HCT116 (cell line): Measurements from ENCODE around the gene WAPL. TPM values are rescaled to one million over a fixed set of nuclear protein-coding genes. Genes with fewer than 3 reads are reported as not detected.

Experiments used
- ATAC-seq: fragments of 200-7000 bp; cut with Tn5 transposase; 2 replicates; pipeline ENCODE4 v1.9.1; 2020; ENCODE audit warnings: mild to moderate bottlenecking, moderate library complexity
- BruUV-seq: library from RNA; stranded (reverse); fragments of 400-500 nt; replicated peaks from 2 replicates; lab custom pipeline; 2021; lab: Mats Ljungman, UMichigan
- CTCF ChIA-PET: fragments of 300-600 bp; sonication (Branson Sonifier 250); formaldehyde crosslinking; loops from one replicate; lab custom pipeline; 2021; ENCODE audit warnings: antibody characterized with exemption; lab: Charles Lee
- POLR2A ChIA-PET: fragments of 300-600, 350-600 bp; sonication (Branson Sonifier 250); formaldehyde crosslinking; loops from one replicate; lab custom pipeline; 2021; ENCODE audit warnings: antibody characterized with exemption; lab: Charles Lee
- RAD21 ChIA-PET, 2 experiments: fragments of 300-600 bp; sonication (Branson Sonifier 250); formaldehyde crosslinking; loops; one replicate each; lab custom pipeline; 2023; ENCODE audit warnings: low total read pairs in 2 of 2; ENCODE audit not compliant: uncharacterized antibody in 2 of 2, unreplicated experiment in 2 of 2, low non-redundant PET in 1 of 2; lab: Charles Lee
- DNase-seq: peaks from one replicate; pipeline ENCODE4 v3.0.0-alpha.2; 2010; ENCODE audit warnings: low read depth, low spot score
- H2AFZ ChIP-seq: fragments of 200-600 bp; shearing (Covaris generic), sonication (generic); 2 replicates; pipeline ENCODE4 v1.6.1; 2017; ENCODE audit warnings: low read depth, mixed run types, mixed read lengths, antibody characterized with exemption, low read length; ENCODE audit not compliant: poor library complexity, severe bottlenecking
- H3K27ac ChIP-seq: 2 replicates; pipeline ENCODE4 v1.5.1; 2012; ENCODE audit warnings: low read depth, low read length
- H3K27me3 ChIP-seq: fragments of 200-600 bp; sonication (generic); 2 replicates; pipeline ENCODE4 v1.6.1; 2016; ENCODE audit warnings: mixed run types, low read length, mixed read lengths; ENCODE audit not compliant: insufficient read depth
- H3K36me3 ChIP-seq, 2 experiments: fragments of 200-500 bp in 1 of 2; fragments of 200-600 bp in 1 of 2; sonication (Bioruptor generic) in 1 of 2; sonication (generic) in 1 of 2; 2 replicates each; pipeline versions ENCODE4 v1.5.1 to v1.6.1; 2014 to 2016; ENCODE audit warnings: low read length in 2 of 2, inconsistent platforms in 1 of 2, mixed read lengths in 1 of 2, mixed run types in 1 of 2; ENCODE audit not compliant: insufficient read depth in 2 of 2, control insufficient read depth in 1 of 2
- H3K4me1 ChIP-seq, 2 experiments: fragments of 200-600 bp in 1 of 2; sonication (generic) in 1 of 2; 2 replicates each; pipeline versions ENCODE4 v1.5.1 to v1.6.1; 2012 to 2017; ENCODE audit warnings: low read length in 2 of 2, inconsistent platforms in 1 of 2, mild to moderate bottlenecking in 1 of 2, mixed read lengths in 1 of 2, mixed run types in 1 of 2, moderate library complexity in 1 of 2; ENCODE audit not compliant: insufficient read depth in 2 of 2, control insufficient read depth in 1 of 2
- H3K4me2 ChIP-seq: fragments of 200-600 bp; sonication (generic); 2 replicates; pipeline ENCODE4 v1.6.1; 2017; ENCODE audit warnings: mixed run types, low read length, mixed read lengths
- H3K4me3 ChIP-seq, 2 experiments: fragments of 200-600 bp in 1 of 2; sonication (generic) in 1 of 2; replicated peaks in 1 of 2; 2 replicates each; pipeline ENCODE4 v1.5.1; 2011 to 2016; ENCODE audit warnings: low read length in 2 of 2, control low read depth in 1 of 2, low read depth in 1 of 2, mild to moderate bottlenecking in 1 of 2, mixed read lengths in 1 of 2, mixed run types in 1 of 2
- H3K79me2 ChIP-seq: fragments of 200-600 bp; sonication (generic); 2 replicates; pipeline ENCODE4 v1.6.1; 2017; ENCODE audit warnings: mild to moderate bottlenecking, mixed run types, low read length, moderate library complexity, mixed read lengths; ENCODE audit not compliant: insufficient read depth
- H3K9ac ChIP-seq: fragments of 200-600 bp; sonication (generic); 2 replicates; pipeline ENCODE4 v1.6.1; 2016; ENCODE audit warnings: low read length, mixed read lengths
- H3K9me2 ChIP-seq: fragments of 200-600 bp; sonication (generic), shearing (Covaris generic); 2 replicates; pipeline ENCODE4 v1.6.1; 2017; ENCODE audit warnings: mixed run types, mild to moderate bottlenecking, moderate library complexity; ENCODE audit not compliant: insufficient read depth
- H3K9me3 ChIP-seq, 2 experiments: fragments of 200-500 bp in 1 of 2; fragments of 200-600 bp in 1 of 2; sonication (Bioruptor generic) in 1 of 2; sonication (generic) in 1 of 2; 2 replicates each; pipeline ENCODE4 v1.6.1; 2014 to 2017; ENCODE audit warnings: low read length in 2 of 2, mixed read lengths in 2 of 2, inconsistent platforms in 1 of 2, low read depth in 1 of 2, mild to moderate bottlenecking in 1 of 2, mixed run types in 1 of 2, moderate library complexity in 1 of 2; ENCODE audit not compliant: control insufficient read depth in 1 of 2, insufficient read depth in 1 of 2
- H4K20me1 ChIP-seq: fragments of 200-600 bp; sonication (generic), shearing (Covaris generic); 2 replicates; pipeline ENCODE4 v1.6.1; 2017; ENCODE audit warnings: mixed run types, mild to moderate bottlenecking, moderate library complexity; ENCODE audit not compliant: insufficient read depth
- CBX3 ChIP-seq: IDR thresholded peaks from 2 replicates; pipeline ENCODE4 v1.6.1; 2012; ENCODE audit warnings: low read depth
- EGR1 ChIP-seq: IDR thresholded peaks from 2 replicates; pipeline ENCODE4 v1.6.1; 2012; ENCODE audit warnings: low read depth
- ELF1 ChIP-seq: IDR thresholded peaks from 2 replicates; pipeline ENCODE4 v1.6.1; 2012; ENCODE audit warnings: low read depth, borderline replicate concordance
- EZH2 ChIP-seq: fragments of 200-600 bp; sonication (generic); IDR thresholded peaks from 2 replicates; pipeline ENCODE4 v1.6.1; 2017; ENCODE audit warnings: antibody characterized with exemption, mixed run types
- EZH2phosphoT487 ChIP-seq: fragments of 200-600 bp; IDR thresholded peaks from 2 replicates; pipeline ENCODE4 v1.6.1; 2018; ENCODE audit warnings: antibody characterized with exemption, borderline replicate concordance
- JUND ChIP-seq: IDR thresholded peaks from 2 replicates; pipeline ENCODE4 v1.6.1; 2012
- POLR2AphosphoS5 ChIP-seq: IDR thresholded peaks from 2 replicates; pipeline ENCODE4 v1.6.1; 2011; ENCODE audit warnings: mild to moderate bottlenecking, low read depth, low read length, moderate library complexity
- RAD21 ChIP-seq: IDR thresholded peaks from 2 replicates; pipeline ENCODE4 v1.6.1; 2012; ENCODE audit warnings: low read depth, mild to moderate bottlenecking
- SIN3A ChIP-seq: IDR thresholded peaks from 2 replicates; pipeline ENCODE4 v1.6.1; 2012; ENCODE audit warnings: low read depth
- SP1 ChIP-seq: IDR thresholded peaks from 2 replicates; pipeline ENCODE4 v1.6.1; 2012; ENCODE audit warnings: low read depth
- SRF ChIP-seq: IDR thresholded peaks from 2 replicates; pipeline ENCODE4 v1.6.1; 2012; ENCODE audit warnings: low read depth
- YY1 ChIP-seq: IDR thresholded peaks from 2 replicates; pipeline ENCODE4 v1.6.1; 2011; ENCODE audit warnings: low read length, low read depth, moderate library complexity, mild to moderate bottlenecking; ENCODE audit not compliant: insufficient replicate concordance; ENCODE audit errors: extremely low read depth
- ZFX ChIP-seq: fragments of 450-650 bp; IDR thresholded peaks from 2 replicates; pipeline ENCODE4 v1.6.1; 2017
- intact Hi-C: fragments of 100-400 bp; cut with micrococcal nuclease; formaldehyde crosslinking; loops from 2 replicates; pipeline ENCODE4 v1.10.0; 2022
- total RNA-seq: library from RNA; stranded (reverse); gene quantifications from one replicate; pipeline ENCODE4 v1.2.1, GENCODE V29; 2021; ENCODE audit not compliant: unreplicated experiment
- TF ChIP-seq, protein P1 (sequence below), 3 experiments: fragments of 200-600 bp in 1 of 3; sonication (generic) in 1 of 3; IDR thresholded peaks in 2 of 3; conservative IDR thresholded peaks in 1 of 3; 2 replicates each; pipeline ENCODE4 v1.5.1; 2012 to 2017; ENCODE audit warnings: low read depth in 2 of 3, low read length in 2 of 3, antibody characterized with exemption in 1 of 3, borderline replicate concordance in 1 of 3, control low read depth in 1 of 3, mild to moderate bottlenecking in 1 of 3, mixed read lengths in 1 of 3, mixed run types in 1 of 3, moderate library complexity in 1 of 3; ENCODE audit not compliant: insufficient read depth in 1 of 3
- TF ChIP-seq, protein P2 (sequence below): IDR thresholded peaks from 2 replicates; pipeline ENCODE4 v1.6.1; 2011; ENCODE audit warnings: mild to moderate bottlenecking, low read length, moderate library complexity; ENCODE audit not compliant: insufficient replicate concordance; ENCODE audit errors: extremely low read depth
- TF ChIP-seq, protein P3 (sequence below): IDR thresholded peaks from 2 replicates; pipeline ENCODE4 v1.6.1; 2012; ENCODE audit warnings: low read depth
- TF ChIP-seq, protein P4 (sequence below): IDR thresholded peaks from 2 replicates; pipeline ENCODE4 v1.6.1; 2012

Gene WAPL
- total RNA-seq, 1 experiment from 2014 or later, result 37.5 TPM

DNA sequence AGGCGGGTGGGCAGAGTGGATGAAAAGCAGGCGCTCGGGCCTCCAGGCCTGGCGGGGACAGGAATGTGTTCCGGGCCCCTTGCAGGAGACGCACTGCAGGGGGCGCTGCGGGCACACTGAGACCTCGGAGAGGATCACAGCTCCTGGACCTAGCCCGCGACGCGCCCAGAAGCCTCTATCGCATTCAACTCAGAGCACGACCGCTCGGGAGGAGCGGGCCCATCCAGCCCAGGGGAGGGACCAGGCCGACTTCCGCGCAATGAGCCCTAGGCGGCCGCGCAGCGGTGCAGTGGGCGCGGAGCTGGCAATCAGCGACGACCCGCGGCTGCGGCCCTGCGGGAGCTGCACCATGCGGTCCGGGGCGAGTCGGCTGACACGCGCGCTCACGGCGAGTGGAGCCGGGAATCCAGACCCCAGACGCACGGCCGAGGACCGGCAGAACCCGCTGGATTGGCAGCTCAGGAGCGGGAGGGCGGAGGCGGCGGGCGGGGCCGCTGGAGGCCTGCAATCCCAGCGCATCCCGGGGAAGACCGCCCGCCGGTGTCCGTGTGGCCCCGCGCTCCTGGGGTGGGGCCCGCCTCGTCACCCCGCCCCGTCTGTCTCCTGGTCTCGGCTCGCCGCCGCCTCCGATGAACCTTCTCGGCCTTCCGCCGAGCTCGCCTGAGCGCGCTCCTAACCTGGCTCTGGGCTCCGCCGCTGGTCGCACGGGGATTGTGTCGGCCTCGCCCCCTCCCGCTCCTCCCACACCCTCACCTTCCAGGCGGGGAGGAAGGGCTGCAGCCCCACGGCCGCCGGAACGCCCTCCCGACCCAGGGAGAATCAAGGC lies 121.5 kb downstream of the WAPL start (continued):
- TF ChIP-seq, protein P1, sequence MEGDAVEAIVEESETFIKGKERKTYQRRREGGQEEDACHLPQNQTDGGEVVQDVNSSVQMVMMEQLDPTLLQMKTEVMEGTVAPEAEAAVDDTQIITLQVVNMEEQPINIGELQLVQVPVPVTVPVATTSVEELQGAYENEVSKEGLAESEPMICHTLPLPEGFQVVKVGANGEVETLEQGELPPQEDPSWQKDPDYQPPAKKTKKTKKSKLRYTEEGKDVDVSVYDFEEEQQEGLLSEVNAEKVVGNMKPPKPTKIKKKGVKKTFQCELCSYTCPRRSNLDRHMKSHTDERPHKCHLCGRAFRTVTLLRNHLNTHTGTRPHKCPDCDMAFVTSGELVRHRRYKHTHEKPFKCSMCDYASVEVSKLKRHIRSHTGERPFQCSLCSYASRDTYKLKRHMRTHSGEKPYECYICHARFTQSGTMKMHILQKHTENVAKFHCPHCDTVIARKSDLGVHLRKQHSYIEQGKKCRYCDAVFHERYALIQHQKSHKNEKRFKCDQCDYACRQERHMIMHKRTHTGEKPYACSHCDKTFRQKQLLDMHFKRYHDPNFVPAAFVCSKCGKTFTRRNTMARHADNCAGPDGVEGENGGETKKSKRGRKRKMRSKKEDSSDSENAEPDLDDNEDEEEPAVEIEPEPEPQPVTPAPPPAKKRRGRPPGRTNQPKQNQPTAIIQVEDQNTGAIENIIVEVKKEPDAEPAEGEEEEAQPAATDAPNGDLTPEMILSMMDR (IDR thresholded peaks at IDR 0.05 in 2 of 3, conservative IDR thresholded peaks at IDR 0.05 in 1 of 3; ENCODE audit: borderline replicate concordance in 1 of 3, insufficient read depth in 1 of 3, low read depth in 2 of 3, low read length in 2 of 3), result peak; percentile 90 to 91 (median 91)

DNA sequence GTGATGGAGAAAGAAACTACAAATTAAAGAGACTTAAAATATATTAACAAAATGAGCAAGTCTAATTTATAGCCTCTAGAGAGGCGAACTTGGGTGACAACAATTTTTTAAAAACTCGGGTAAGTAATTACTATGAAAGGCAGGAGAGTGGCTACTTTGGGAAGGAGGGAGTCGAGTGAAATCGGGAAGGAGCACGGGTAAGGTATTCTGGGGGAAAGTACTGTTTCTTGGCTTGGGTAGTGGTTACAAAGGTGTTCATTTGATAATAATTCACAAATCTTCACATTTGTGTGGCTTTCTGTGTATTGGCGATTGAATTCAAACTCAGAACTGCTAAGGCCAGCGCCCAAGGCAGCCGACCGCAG lies 122.1 kb downstream of the WAPL start:
- ChIA-PET POLR2A (no interaction called here), RAD21 (interaction anchor here (1.1 to 2.4 kb wide), 3 partner anchors 122 to 186 kb away, joined by 4 to 16 read pairs (median 10); partner anchors contain the start of gene WAPL (in 1 of the 2)), CTCF (interaction anchor here (0.9 to 2.4 kb wide), 11 partner anchors 9 to 285 kb away, joined by 3 to 46 read pairs (median 4); no protein-coding TSS in a partner anchor)
- no peaks in the 10 kb centered on the region for H3K79me2 ChIP-seq
- peak overlapping the region; percentile 64 to 73; a peak in 3 of 4 replicates for H3K4me3 ChIP-seq
- no peaks in the 10 kb centered on the region for H3K36me3 ChIP-seq
- no peaks in the 10 kb centered on the region for H3K27me3 ChIP-seq
- DNase-seq (no peak), ATAC-seq (no peak)
- H2AFZ ChIP-seq, result peak overlapping the region; percentile 76
- H3K4me1 ChIP-seq, result peaks cover 15 to 31% of the 10 kb centered on the region in 2 experiments
- peak overlapping the region; percentile 85 for H3K27ac ChIP-seq
- no peaks in the 10 kb centered on the region for H3K9me2 ChIP-seq
- H3K4me2 ChIP-seq, result peak overlapping the region; percentile 99
- intact Hi-C loops, result loop anchor here (5.0 kb wide), 1 partner anchor 283 kb away; no protein-coding TSS in a partner anchor
- no TSS peak for BruUV-seq
- H3K9ac ChIP-seq, result peak overlapping the region; percentile 63; the same call in 1 of the 2 replicates
- H4K20me1 ChIP-seq, result no peaks in the 10 kb centered on the region
- H3K9me3 ChIP-seq, result no peaks in the 10 kb centered on the region
- TF ChIP-seq SRF (no peak), SIN3A (no peak), ZFX (no peak), EGR1 (no peak), YY1 (no peak), EZH2 (no peak), EZH2phosphoT487 (no peak), JUND (no peak), ELF1 (no peak), CBX3 (no peak), SP1 (no peak), RAD21 (no peak), POLR2AphosphoS5 (no peak)
- TF ChIP-seq, protein P2, sequence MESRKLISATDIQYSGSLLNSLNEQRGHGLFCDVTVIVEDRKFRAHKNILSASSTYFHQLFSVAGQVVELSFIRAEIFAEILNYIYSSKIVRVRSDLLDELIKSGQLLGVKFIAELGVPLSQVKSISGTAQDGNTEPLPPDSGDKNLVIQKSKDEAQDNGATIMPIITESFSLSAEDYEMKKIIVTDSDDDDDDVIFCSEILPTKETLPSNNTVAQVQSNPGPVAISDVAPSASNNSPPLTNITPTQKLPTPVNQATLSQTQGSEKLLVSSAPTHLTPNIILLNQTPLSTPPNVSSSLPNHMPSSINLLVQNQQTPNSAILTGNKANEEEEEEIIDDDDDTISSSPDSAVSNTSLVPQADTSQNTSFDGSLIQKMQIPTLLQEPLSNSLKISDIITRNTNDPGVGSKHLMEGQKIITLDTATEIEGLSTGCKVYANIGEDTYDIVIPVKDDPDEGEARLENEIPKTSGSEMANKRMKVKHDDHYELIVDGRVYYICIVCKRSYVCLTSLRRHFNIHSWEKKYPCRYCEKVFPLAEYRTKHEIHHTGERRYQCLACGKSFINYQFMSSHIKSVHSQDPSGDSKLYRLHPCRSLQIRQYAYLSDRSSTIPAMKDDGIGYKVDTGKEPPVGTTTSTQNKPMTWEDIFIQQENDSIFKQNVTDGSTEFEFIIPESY, result no peak
- TF ChIP-seq, protein P3, sequence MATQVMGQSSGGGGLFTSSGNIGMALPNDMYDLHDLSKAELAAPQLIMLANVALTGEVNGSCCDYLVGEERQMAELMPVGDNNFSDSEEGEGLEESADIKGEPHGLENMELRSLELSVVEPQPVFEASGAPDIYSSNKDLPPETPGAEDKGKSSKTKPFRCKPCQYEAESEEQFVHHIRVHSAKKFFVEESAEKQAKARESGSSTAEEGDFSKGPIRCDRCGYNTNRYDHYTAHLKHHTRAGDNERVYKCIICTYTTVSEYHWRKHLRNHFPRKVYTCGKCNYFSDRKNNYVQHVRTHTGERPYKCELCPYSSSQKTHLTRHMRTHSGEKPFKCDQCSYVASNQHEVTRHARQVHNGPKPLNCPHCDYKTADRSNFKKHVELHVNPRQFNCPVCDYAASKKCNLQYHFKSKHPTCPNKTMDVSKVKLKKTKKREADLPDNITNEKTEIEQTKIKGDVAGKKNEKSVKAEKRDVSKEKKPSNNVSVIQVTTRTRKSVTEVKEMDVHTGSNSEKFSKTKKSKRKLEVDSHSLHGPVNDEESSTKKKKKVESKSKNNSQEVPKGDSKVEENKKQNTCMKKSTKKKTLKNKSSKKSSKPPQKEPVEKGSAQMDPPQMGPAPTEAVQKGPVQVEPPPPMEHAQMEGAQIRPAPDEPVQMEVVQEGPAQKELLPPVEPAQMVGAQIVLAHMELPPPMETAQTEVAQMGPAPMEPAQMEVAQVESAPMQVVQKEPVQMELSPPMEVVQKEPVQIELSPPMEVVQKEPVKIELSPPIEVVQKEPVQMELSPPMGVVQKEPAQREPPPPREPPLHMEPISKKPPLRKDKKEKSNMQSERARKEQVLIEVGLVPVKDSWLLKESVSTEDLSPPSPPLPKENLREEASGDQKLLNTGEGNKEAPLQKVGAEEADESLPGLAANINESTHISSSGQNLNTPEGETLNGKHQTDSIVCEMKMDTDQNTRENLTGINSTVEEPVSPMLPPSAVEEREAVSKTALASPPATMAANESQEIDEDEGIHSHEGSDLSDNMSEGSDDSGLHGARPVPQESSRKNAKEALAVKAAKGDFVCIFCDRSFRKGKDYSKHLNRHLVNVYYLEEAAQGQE, result no peak
- TF ChIP-seq, protein P4, sequence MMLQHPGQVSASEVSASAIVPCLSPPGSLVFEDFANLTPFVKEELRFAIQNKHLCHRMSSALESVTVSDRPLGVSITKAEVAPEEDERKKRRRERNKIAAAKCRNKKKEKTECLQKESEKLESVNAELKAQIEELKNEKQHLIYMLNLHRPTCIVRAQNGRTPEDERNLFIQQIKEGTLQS, result no peak
